ENCODE data around the gene SH2D6.

DNA sequence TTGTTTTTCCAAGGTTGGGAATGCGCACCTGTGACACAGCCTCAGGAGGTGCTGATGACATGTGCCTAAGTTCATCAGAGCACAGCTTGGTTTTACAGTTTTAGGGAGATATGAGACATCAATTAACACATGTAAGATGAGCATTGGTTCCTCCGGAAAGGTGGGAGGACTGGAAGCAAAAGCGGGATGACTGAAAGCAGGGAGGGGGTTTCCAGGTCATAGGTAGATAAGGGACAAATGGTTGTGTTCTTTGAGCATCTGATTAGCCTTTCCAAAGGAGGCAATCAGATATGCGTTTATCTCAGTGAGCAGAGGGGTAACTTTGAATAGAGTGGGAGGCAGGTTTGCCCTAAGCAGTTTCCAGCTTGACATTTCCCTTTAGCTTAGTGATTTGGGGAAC is 34.7 kb upstream of the SH2D6 start:
- TF ChIP-seq MXI1 (IDR thresholded peaks at IDR 0.05; ENCODE audit: low read depth, low read length) (no peak), REST (IDR thresholded peaks at IDR 0.05; ENCODE audit: low read depth, low read length) (no peak), TAF1 (IDR thresholded peaks at IDR 0.05; ENCODE audit: borderline replicate concordance, low read depth, low read length) (no peak), FOXM1 (IDR thresholded peaks at IDR 0.05; ENCODE audit: low read depth) (no peak), RFX5 (IDR thresholded peaks at IDR 0.05; ENCODE audit: low read length) (no peak), CTCF (IDR thresholded peaks at IDR 0.05) (no peak), POLR2AphosphoS5 (IDR thresholded peaks at IDR 0.05; ENCODE audit: low read depth, low read length) (no peak)

Measured in SK-N-SH (cell line).